Common myeloid progenitor, CD34-positive (primary cell): ENCODE measurements around the gene RAPGEF5.

Source experiments
- CTCF ChIA-PET: fragments of 350-600 bp; sonication (Branson Sonifier 250); formaldehyde crosslinking; loops from one replicate; lab custom pipeline; 2021; ENCODE audit warnings: antibody characterized with exemption; lab: Charles Lee
- POLR2A ChIA-PET: fragments of 350-600 bp; sonication (Branson Sonifier 250); formaldehyde crosslinking; loops from one replicate; lab custom pipeline; 2021; ENCODE audit warnings: antibody characterized with exemption; lab: Charles Lee
- DNase-seq, 3 donors: peaks; one replicate each; pipeline versions ENCODE4 v3.0.0 to v3.0.0-alpha.2; 2013
- H3K27ac ChIP-seq, 2 experiments: 1 replicate in 1 of 2; 2 replicates in 1 of 2; pipeline ENCODE4 v1.7.0; 2013; ENCODE audit warnings: inconsistent platforms in 2 of 2, low read length in 2 of 2, mild to moderate bottlenecking in 2 of 2, low read depth in 1 of 2, moderate library complexity in 1 of 2; ENCODE audit not compliant: severe bottlenecking in 2 of 2, insufficient read depth in 1 of 2, poor library complexity in 1 of 2
- H3K27me3 ChIP-seq, 5 experiments: replicated peaks in 2 of 5; 1 replicate in 3 of 5; 2 replicates in 2 of 5; pipeline versions ENCODE4 v1.6.1 to v1.7.0; 2013; ENCODE audit warnings: low read length in 4 of 5, mild to moderate bottlenecking in 2 of 5, moderate library complexity in 2 of 5, inconsistent platforms in 1 of 5; ENCODE audit not compliant: insufficient read depth in 5 of 5, control insufficient read depth in 4 of 5
- H3K36me3 ChIP-seq, 4 experiments: 1 replicate in 2 of 4; 2 replicates in 2 of 4; pipeline versions ENCODE4 v1.6.1 to v1.7.0; 2013; ENCODE audit warnings: low read length in 3 of 4, control low read depth in 1 of 4, mild to moderate bottlenecking in 1 of 4; ENCODE audit not compliant: control insufficient read depth in 4 of 4, insufficient read depth in 4 of 4
- H3K4me1 ChIP-seq, 4 experiments: 1 replicate in 3 of 4; 2 replicates in 1 of 4; pipeline versions ENCODE4 v1.6.1 to v1.7.1; 2013; ENCODE audit warnings: low read length in 3 of 4, mild to moderate bottlenecking in 3 of 4, control low read depth in 1 of 4, inconsistent platforms in 1 of 4, moderate library complexity in 1 of 4; ENCODE audit not compliant: control insufficient read depth in 4 of 4, insufficient read depth in 4 of 4; ENCODE audit errors: control extremely low read depth in 1 of 4
- H3K4me3 ChIP-seq, 7 experiments: 1 replicate in 4 of 7; 2 replicates in 3 of 7; pipeline versions ENCODE4 v1.5.1 to v1.7.0; 2013; ENCODE audit warnings: mild to moderate bottlenecking in 7 of 7, low read length in 6 of 7, moderate library complexity in 6 of 7, inconsistent platforms in 2 of 7, low read depth in 2 of 7, control low read depth in 1 of 7; ENCODE audit not compliant: insufficient read depth in 4 of 7, control insufficient read depth in 1 of 7; ENCODE audit errors: extremely low read depth in 1 of 7
- H3K9me3 ChIP-seq, 5 experiments: 1 replicate in 4 of 5; 2 replicates in 1 of 5; pipeline versions ENCODE4 v1.6.1 to v1.7.1; 2013; ENCODE audit warnings: low read length in 4 of 5, mild to moderate bottlenecking in 2 of 5, inconsistent platforms in 1 of 5, low read depth in 1 of 5, moderate library complexity in 1 of 5; ENCODE audit not compliant: control insufficient read depth in 4 of 5, insufficient read depth in 2 of 5; ENCODE audit errors: control extremely low read depth in 1 of 5
- WGBS: methylation state at CpG from one replicate; pipeline ENCODE4 v1.1.5; 2013; ENCODE audit not compliant: insufficient coverage; 5-methylcytosine and 5-hydroxymethylcytosine counted together

The RAPGEF5 gene

GRCh38 chr7:22113041-22113440 lies 243.9 kb downstream of the RAPGEF5 start:
- DNase-seq: no peak
- Histone ChIP-seq H3K4me1 (no peaks in the 10 kb centered on the region), H3K36me3 (no peaks in the 10 kb centered on the region), H3K27ac (no peak overlapping the region), H3K9me3 (no peaks in the 10 kb centered on the region), H3K4me3 (no peak overlapping the region), H3K27me3 (peaks cover 0 to 2% (median 0%) of the 10 kb centered on the region in 5 experiments)
- POLR2A ChIA-PET: no interaction called here
- CTCF ChIA-PET: interaction anchor here (0.6 to 7.7 kb wide), 6 partner anchors 7 to 388 kb away, joined by 3 to 78 read pairs (median 4); no protein-coding TSS in a partner anchor
- 100% methylated on average over 1 of the region's 3 CpGs for WGBS

DNA sequence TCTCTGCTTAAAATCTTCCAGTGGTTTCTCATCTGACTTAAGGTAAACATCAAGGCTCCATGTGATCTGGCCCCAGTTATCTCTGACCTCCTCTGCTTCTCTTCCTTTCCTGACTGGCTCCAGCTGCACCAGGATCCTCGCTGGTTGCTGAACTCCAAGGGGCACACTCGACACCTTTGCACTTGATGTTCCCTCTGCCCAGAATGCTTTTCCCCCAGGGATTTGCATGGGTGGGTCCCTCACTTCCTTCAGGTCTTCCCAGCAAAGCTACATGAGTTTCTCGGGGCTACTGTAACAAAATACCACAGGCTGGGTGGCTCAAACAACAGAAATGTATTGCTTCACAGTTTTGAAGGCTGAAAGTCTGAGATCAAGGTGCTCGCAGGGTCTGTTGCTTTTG lies 245.3 kb downstream of the RAPGEF5 start:
- H3K9me3 ChIP-seq: no peaks in the 10 kb centered on the region
- H3K4me3 ChIP-seq: no peak overlapping the region
- ChIA-PET POLR2A (interaction anchor here (0.6 kb wide), 1 partner anchor 800 kb away, joined by 4 read pairs; no protein-coding TSS in a partner anchor), CTCF (interaction anchor here (0.9 to 7.7 kb wide), 14 partner anchors 9 to 393 kb away, joined by 3 to 78 read pairs (median 10); no protein-coding TSS in a partner anchor)
- 92% methylated on average over 4 of the region's 4 CpGs for WGBS
- no peak overlapping the region for H3K27ac ChIP-seq
- H3K36me3 ChIP-seq: no peaks in the 10 kb centered on the region
- DNase-seq: no peak
- peaks cover 0 to 2% (median 0%) of the 10 kb centered on the region in 5 experiments for H3K27me3 ChIP-seq
- no peaks in the 10 kb centered on the region for H3K4me1 ChIP-seq

- no peaks in the 10 kb centered on the region for H3K4me1 ChIP-seq
- no peak overlapping the region for H3K4me3 ChIP-seq
- no peaks in the 10 kb centered on the region for H3K9me3 ChIP-seq
- no peaks in the 10 kb centered on the region for H3K36me3 ChIP-seq
- WGBS: 76% methylated on average over 2 of the region's 4 CpGs
- ChIA-PET CTCF (interaction anchor here (0.7 to 7.7 kb wide), 25 partner anchors 10 to 389 kb away, joined by 3 to 78 read pairs (median 6); partner anchors contain the start of gene STEAP1B), POLR2A (no interaction called here)
- peaks cover 0 to 2% (median 0%) of the 10 kb centered on the region in 5 experiments for H3K27me3 ChIP-seq
- H3K27ac ChIP-seq: no peak overlapping the region
- no peak for DNase-seq
Measured at GRCh38 chr7:22110881-22111280, 246.1 kb downstream of the RAPGEF5 start.

DNA sequence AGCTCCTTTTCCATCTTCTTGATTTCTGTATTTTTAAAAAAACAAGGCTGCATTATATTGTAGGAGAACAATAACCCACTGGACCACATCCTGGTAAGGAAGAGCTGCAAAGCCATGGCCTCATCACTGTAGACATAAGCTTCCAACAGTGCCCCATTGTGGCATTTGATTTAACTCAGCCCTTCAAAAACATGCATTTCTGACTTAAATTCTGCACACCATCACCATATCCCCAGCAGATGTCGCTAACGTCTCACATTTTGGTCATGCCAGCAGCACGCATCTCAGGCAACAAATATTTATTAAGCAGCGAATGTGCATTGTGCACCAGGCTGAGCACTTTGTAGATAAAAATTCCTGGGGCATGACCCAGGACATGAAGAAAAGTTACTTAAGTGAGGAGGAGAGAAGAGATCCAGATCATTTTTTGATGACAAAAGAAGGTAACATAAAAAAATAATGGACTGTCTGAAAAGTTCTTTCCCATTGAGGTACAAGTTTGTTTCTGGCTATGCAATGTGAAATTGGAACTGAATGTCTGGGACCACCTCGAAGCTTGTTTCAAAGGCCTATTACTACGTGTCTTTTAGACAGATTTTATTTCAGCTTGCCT lies 246.6 kb downstream of the RAPGEF5 start:
- H3K4me3 ChIP-seq: no peak overlapping the region
- ChIA-PET POLR2A (interaction anchor here (0.6 kb wide), 1 partner anchor 588 kb away, joined by 3 read pairs; no protein-coding TSS in a partner anchor), CTCF (interaction anchor here (0.5 to 7.7 kb wide), 43 partner anchors 11 to 1154 kb away, joined by 3 to 78 read pairs (median 4); partner anchors contain the start of gene STEAP1B)
- WGBS: 26% methylated on average over 6 of the region's 6 CpGs
- H3K9me3 ChIP-seq: no peaks in the 10 kb centered on the region
- no peak overlapping the region for H3K27ac ChIP-seq
- peaks cover 0 to 4% (median 0%) of the 10 kb centered on the region in 5 experiments for H3K27me3 ChIP-seq
- H3K36me3 ChIP-seq: no peaks in the 10 kb centered on the region
- peak; percentile 87 to 93 (median 87) for DNase-seq
- H3K4me1 ChIP-seq: no peaks in the 10 kb centered on the region

DNA sequence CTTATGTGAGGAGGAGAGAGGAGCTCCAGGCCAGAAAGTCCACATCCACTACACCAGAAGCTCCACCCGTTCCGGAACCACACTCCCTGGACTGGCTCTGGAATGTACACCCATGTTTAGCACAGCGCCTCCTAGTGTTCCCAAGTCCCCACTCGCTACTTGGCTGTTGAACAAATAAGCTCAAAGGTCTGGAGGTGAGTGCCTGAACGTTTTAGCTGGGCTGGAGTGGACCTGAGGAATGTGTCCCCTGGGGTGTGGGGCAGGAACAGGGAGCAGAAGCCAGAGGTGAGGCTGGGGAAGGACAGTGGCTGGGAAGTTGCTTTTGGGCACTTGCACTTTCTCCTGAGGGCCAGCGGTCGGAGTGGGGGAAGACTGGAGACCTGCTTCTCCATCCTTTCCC lies 247.2 kb downstream of the RAPGEF5 start:
- H3K27me3 ChIP-seq: peaks cover 0 to 4% (median 0%) of the 10 kb centered on the region in 5 experiments
- CTCF ChIA-PET: interaction anchor here (0.6 to 7.7 kb wide), 39 partner anchors 11 to 391 kb away, joined by 3 to 78 read pairs (median 5); partner anchors contain the start of gene STEAP1B
- WGBS: 73% methylated on average over 4 of the region's 7 CpGs
- DNase-seq: peak; percentile 18 to 52 (median 45)
- H3K4me1 ChIP-seq: no peaks in the 10 kb centered on the region
- POLR2A ChIA-PET: interaction anchor here (0.6 kb wide), 1 partner anchor 589 kb away, joined by 3 read pairs; no protein-coding TSS in a partner anchor
- no peak overlapping the region for H3K27ac ChIP-seq
- H3K4me3 ChIP-seq: no peak overlapping the region
- no peaks in the 10 kb centered on the region for H3K36me3 ChIP-seq
- H3K9me3 ChIP-seq: no peaks in the 10 kb centered on the region

- DNase-seq: no peak
- Histone ChIP-seq H3K27ac (no peak overlapping the region), H3K4me1 (no peaks in the 10 kb centered on the region), H3K27me3 (peaks cover 0 to 4% (median 0%) of the 10 kb centered on the region in 5 experiments), H3K9me3 (no peaks in the 10 kb centered on the region), H3K4me3 (no peak overlapping the region), H3K36me3 (no peaks in the 10 kb centered on the region)
- CTCF ChIA-PET: interaction anchor here (0.6 to 7.7 kb wide), 14 partner anchors 8 to 392 kb away, joined by 3 to 78 read pairs (median 4); partner anchors contain the start of gene STEAP1B
- POLR2A ChIA-PET: no interaction called here
- 88% methylated on average over 12 of the region's 13 CpGs for WGBS
Measured at GRCh38 chr7:22108151-22108845, 248.7 kb downstream of the RAPGEF5 start.
